GM12874 (cell line): Measurements from ENCODE around the gene NCR1.

Source experiments
- CTCF ChIP-seq: IDR thresholded peaks from 2 replicates; pipeline ENCODE4 v1.5.1; 2011; ENCODE audit warnings: low read depth, mild to moderate bottlenecking, control low read depth, low read length, moderate library complexity; ENCODE audit not compliant: insufficient read depth

NCR1 gene

GRCh38 chr19:54888239-54888638, 17.7 kb upstream of the NCR1 start:
- TF ChIP-seq CTCF = no peak

DNA sequence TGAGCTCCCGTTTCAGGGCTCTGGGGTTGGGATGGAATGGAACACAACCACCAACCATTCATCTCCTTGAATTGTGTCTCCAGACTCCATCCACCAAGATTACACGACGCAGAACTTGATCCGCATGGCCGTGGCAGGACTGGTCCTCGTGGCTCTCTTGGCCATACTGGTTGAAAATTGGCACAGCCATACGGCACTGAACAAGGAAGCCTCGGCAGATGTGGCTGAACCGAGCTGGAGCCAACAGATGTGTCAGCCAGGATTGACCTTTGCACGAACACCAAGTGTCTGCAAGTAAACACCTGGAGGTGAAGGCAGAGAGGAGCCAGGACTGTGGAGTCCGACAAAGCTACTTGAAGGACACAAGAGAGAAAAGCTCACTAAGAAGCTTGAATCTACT, 16.4 kb upstream of the NCR1 start:
- no peak for TF ChIP-seq CTCF

DNA sequence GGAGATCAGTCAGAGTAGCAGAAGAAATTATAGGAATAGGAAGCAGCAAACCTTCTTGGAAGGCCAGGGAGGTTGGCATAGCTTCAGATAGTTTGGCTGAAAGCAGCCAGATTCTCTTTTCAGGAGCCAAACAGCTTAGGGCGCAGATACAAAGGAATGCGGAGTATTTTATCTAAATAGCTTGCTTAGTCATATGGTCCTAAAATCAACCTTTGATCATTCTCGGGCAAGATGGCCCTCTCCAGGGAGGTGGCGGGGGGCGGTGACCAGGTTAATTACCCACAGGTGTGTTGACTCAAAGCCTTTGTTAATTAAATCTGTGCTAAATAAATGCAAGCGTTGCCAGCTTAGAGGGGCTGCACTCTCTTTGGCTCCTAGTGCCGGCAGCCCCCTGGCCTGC, 12.5 kb upstream of the NCR1 start:
- no peak for TF ChIP-seq CTCF

DNA sequence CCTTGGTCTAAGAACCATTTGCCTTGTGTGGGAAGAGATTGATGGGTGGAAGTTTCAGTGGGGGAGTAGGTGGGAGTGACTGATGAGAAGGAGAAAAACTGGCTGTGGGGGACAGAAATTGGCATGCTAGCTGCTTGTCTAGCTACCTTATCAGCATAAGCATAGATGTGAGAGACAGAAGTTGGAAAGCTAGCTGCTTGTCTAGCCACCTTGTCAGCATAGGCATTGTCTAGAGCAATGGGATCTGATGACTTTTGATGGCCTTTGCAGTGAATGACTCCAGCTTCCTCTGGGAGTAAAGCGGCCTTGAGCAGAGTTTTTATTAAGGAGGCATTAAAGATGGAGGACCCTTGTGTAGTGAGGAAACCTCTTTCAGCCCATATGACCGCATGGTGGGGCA, 9.9 kb upstream of the NCR1 start:
- no peak for TF ChIP-seq CTCF

GRCh38 chr19:54902061-54902460, 3.9 kb upstream of the NCR1 start:
- no peak for TF ChIP-seq CTCF

- TF ChIP-seq CTCF = no peak
These were observed 2.6 kb upstream of the NCR1 start for GRCh38 chr19:54903303-54903702.

DNA sequence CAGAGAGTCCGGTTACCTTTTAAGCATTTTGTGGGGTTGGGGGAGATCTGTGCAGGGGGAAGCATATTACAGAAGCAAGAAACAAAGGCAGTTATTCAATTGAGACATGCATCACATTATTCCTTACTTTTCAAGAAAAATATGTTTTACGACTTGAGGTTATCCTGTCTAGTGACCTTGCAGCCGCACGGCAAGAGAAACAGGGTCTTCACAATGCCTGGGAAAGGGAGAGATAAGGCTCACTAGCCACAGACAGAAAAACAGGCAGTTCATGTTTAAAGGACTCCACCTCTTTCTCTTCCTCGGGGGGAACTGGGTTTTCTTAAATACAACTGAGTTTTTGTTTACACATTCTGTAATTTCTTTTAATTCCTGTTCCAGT, 536 bp upstream of the NCR1 start:
- no peak for TF ChIP-seq CTCF

DNA sequence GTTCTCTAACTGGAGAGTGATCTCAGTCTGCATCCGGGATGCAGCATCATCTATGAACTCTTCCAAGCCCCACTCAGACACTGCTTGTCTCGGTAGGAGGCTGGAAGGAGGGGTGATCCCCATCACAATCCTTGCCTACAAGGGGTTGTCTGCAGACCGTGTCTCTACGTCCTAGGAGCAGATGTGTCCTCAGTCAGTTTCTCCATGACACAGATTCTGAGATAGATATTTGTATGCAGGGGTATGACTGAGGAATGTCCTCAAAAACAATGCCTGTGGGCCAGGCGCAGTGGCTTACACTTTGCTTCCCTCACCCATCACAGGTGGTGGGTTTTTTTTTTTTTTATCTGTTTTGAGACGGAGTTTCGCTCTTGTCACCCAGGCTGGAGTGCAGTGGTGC, 871 bp downstream of the NCR1 start:
- TF ChIP-seq CTCF = no peak
